Stimulated activated memory B cell treated with anti-CD40 and anti-IgM and Interleukin-4, amounts not matched to agents 10 μg/mL and 1 μg/mL and 100 μg/mL, for 72 hours (primary cell): ENCODE results near the gene IL1RAPL2.
"Not testable (repeated sequence)": the region's sequence is repeated elsewhere in the genome, so short reads cannot be mapped to it uniquely, and the experiment has no call there.

Experiments used
- ATAC-seq: fragments of 150-1000 bp; cut with Tn5 transposase; 2 replicates; pipeline ENCODE4 v1.10.0; 2021
- H3K27ac Mint-ChIP-seq: one replicate; pipeline ENCODE4 v1.8.0; 2022; ENCODE audit warnings: mild to moderate bottlenecking, mixed read lengths
- H3K27me3 Mint-ChIP-seq: one replicate; pipeline ENCODE4 v1.8.0; 2022; ENCODE audit warnings: mixed read lengths
- H3K36me3 Mint-ChIP-seq: one replicate; pipeline ENCODE4 v1.8.0; 2022; ENCODE audit warnings: mixed read lengths
- H3K4me1 Mint-ChIP-seq: one replicate; pipeline ENCODE4 v1.8.0; 2022; ENCODE audit warnings: mixed read lengths
- H3K4me3 Mint-ChIP-seq: one replicate; pipeline ENCODE4 v1.8.0; 2022; ENCODE audit warnings: mild to moderate bottlenecking, moderate library complexity, mixed read lengths
- H3K9me3 Mint-ChIP-seq: one replicate; pipeline ENCODE4 v1.8.0; 2022; ENCODE audit warnings: mixed read lengths

The IL1RAPL2 gene

DNA sequence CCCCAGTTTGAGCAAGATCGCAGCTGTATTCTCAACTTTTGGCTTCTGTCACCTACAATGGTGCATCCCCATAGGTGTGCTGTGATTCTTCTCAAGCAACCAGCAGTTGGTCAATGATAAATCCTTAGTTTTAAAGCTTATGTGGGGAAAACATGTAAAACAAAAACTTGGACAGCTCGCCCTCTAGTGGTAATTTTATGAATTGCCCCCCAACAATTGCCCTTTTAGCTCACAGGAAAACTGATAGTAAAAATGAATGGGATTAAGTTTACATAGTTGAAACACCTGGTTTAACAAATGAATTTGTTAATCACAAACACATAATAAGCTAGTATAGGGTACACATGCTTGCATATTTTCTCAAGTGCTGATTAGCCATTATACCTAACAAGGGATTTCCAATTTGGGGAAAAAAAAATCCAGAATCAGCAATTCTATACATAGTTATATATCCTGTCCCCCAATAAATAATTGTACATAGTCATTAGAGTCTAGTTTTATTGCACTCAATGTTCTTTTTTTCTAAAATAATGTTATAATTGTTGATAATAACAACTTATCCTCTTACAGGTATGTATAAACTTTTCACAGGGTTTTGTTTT lies 624.4 kb downstream of the IL1RAPL2 start:
- Mint-ChIP-seq H3K27ac (no peak overlapping the region), H3K4me1 (no peaks in the 10 kb centered on the region), H3K27me3 (no peaks in the 10 kb centered on the region), H3K9me3 (no peaks in the 10 kb centered on the region), H3K4me3 (no peak overlapping the region), H3K36me3 (no peaks in the 10 kb centered on the region)
- no peak for ATAC-seq

GRCh38 chrX:105191878-105192277 lies 625.9 kb downstream of the IL1RAPL2 start:
- Mint-ChIP-seq H3K36me3 (no peaks in the 10 kb centered on the region), H3K9me3 (no peaks in the 10 kb centered on the region), H3K27me3 (no peaks in the 10 kb centered on the region), H3K4me1 (no peaks in the 10 kb centered on the region), H3K4me3 (no peak overlapping the region), H3K27ac (no peak overlapping the region)
- ATAC-seq, result no peak

DNA sequence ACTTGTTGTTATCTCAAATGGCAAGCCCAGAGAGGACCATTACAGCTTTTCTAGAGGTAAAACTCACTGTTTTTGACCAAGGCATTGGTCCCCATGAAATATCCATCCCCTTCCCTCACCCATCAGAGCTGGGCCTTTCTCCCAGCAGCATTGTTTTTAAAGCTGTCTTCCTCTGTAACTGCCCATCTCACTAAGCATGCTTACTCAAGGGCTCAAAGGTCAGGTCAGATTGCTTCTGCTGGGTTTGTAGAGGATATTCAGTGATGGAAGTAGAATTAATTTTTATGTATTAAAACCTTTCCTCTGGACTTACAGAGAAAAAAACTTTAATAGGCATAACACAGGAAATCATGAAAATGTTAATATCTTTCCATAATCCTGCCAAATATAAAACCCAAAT lies 643.4 kb downstream of the IL1RAPL2 start:
- Mint-ChIP-seq H3K9me3 (no peaks in the 10 kb centered on the region), H3K4me3 (no peak overlapping the region), H3K4me1 (no peaks in the 10 kb centered on the region), H3K27me3 (no peaks in the 10 kb centered on the region), H3K27ac (no peak overlapping the region), H3K36me3 (no peaks in the 10 kb centered on the region)
- ATAC-seq, result no peak

DNA sequence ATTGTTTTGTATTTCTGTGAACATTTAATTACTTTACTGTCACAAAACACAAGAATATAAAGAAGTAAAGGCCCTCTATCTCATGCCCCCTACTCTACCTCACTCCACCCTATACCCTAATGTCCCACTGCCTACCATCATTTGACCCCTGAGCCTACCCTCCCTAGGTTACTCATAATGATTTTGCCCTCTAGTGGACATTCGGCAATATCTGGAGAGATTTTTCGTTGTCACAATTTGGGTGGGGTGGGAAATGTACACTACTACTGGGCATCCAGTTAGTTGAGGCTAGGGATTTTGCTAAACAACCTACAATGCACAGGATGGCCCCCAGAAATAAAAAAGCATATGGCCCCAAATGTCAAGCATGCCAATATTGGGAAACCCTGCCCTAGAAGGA lies 644.3 kb downstream of the IL1RAPL2 start:
- peaks cover 4% of the 10 kb centered on the region for H3K9me3 Mint-ChIP-seq
- no peaks in the 10 kb centered on the region for H3K4me1 Mint-ChIP-seq
- ATAC-seq, result no peak
- no peak overlapping the region for H3K4me3 Mint-ChIP-seq
- no peaks in the 10 kb centered on the region for H3K36me3 Mint-ChIP-seq
- no peak overlapping the region for H3K27ac Mint-ChIP-seq
- H3K27me3 Mint-ChIP-seq, result no peaks in the 10 kb centered on the region

DNA sequence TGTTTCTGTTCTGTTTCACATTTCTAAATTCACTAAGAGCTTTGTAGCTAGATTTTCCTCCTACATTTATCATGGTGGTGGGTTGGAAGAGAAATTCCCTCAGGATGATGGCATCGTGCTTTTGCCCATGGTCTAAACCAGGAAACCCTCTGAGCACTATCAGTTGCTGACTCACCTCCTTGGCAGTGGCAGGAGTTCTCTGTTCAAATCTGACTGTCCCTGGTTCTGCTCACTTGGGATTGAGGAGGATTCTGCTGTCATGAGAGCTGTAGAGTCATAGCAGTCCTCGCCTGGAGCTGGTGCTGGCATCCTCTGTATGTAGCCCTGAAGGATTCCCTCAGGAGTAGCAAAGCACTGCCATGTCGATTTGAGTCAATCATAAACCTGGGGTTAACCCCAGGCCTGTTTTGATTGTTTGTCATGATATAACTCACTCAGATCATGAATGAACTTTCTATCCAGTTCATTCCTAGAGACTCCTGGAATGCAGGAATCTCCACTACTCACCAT lies 645.1 kb downstream of the IL1RAPL2 start:
- Mint-ChIP-seq H3K27ac (no peak overlapping the region), H3K27me3 (no peaks in the 10 kb centered on the region), H3K36me3 (no peaks in the 10 kb centered on the region), H3K4me3 (no peak overlapping the region), H3K9me3 (peaks cover 5% of the 10 kb centered on the region), H3K4me1 (no peaks in the 10 kb centered on the region)
- ATAC-seq, result no peak

GRCh38 chrX:105219454-105220401 lies 653.7 kb downstream of the IL1RAPL2 start:
- H3K27ac Mint-ChIP-seq, result no peak overlapping the region

GRCh38 chrX:105220636-105221035 lies 654.6 kb downstream of the IL1RAPL2 start, which contains the start of gene TEX13A:
TSS of gene TEX13A (minus strand) at chrX:105220694. CDS start at chrX:105220397, 297 bp downstream.
- no peaks in the 10 kb centered on the region for H3K4me1 Mint-ChIP-seq
- no peak within 1 kb of the TSS for H3K4me3 Mint-ChIP-seq
- H3K27me3 Mint-ChIP-seq, result no peaks in the 10 kb centered on the region
- H3K9me3 Mint-ChIP-seq, result peaks cover 5% of the 10 kb centered on the region
- H3K27ac Mint-ChIP-seq, result no peak within 1 kb of the TSS
- ATAC-seq, result no peak
- no peaks in the 10 kb centered on the region for H3K36me3 Mint-ChIP-seq

More at GRCh38 chrX:105219454-105220401, 653.7 kb downstream of the IL1RAPL2 start:
- Mint-ChIP-seq H3K4me1 (no peaks in the 10 kb centered on the region), H3K36me3 (no peaks in the 10 kb centered on the region), H3K4me3 (no peak overlapping the region), H3K9me3 (peaks cover 9% of the 10 kb centered on the region), H3K27me3 (no peaks in the 10 kb centered on the region)
- ATAC-seq, result no peak

GRCh38 chrX:105221374-105221773 lies 655.4 kb downstream of the IL1RAPL2 start:
- Mint-ChIP-seq H3K4me1 (no peaks in the 10 kb centered on the region), H3K27ac (no peak overlapping the region), H3K4me3 (no peak overlapping the region), H3K36me3 (no peaks in the 10 kb centered on the region), H3K27me3 (no peaks in the 10 kb centered on the region), H3K9me3 (peaks cover 3% of the 10 kb centered on the region)
- ATAC-seq, result no peak

DNA sequence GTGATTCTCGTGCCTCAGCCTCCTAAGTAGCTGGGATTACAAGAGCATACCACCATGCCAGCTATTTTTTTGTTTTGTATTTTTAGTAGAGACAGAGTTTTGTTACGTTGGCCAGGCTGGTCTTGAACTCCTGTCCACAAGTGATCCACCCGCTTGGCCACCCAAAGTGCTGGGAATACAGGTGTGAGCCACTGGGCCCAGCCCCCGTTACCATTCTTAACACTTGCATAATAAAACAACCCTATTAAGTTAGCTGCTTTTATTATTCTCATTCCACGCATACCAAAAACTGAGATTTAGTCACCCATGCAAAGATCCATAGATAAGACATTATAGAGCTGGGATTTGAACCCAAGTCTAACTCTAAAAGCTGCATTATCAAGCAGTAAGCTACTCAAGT lies 660.5 kb downstream of the IL1RAPL2 start:
- H3K4me1 Mint-ChIP-seq, result no peaks in the 10 kb centered on the region
- H3K27ac Mint-ChIP-seq, result no peak overlapping the region

DNA sequence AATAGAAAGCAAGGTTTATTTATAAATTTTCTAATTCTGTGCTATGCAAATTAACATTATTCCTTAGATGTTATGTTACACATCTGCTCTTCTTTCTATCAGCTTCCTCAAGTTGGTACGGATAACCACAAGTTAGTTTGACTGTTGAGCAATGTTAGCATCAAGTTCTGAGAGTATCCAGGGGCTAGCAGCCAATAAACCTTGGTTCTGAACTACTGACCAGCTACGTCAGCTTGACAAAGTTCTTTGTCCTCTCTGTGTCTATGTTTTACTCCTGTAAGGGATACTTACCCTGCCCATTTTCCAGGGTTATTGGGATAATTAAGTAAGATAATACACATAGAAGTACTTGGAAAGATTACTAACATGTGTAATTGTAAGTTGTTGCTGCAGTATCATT lies 662.6 kb downstream of the IL1RAPL2 start:
- no peaks in the 10 kb centered on the region for H3K9me3 Mint-ChIP-seq
- no peak overlapping the region for H3K27ac Mint-ChIP-seq
- no peak for ATAC-seq
- no peaks in the 10 kb centered on the region for H3K4me1 Mint-ChIP-seq
- no peaks in the 10 kb centered on the region for H3K27me3 Mint-ChIP-seq
- no peaks in the 10 kb centered on the region for H3K36me3 Mint-ChIP-seq
- H3K4me3 Mint-ChIP-seq, result no peak overlapping the region

More for the DNA sequence above, 660.5 kb downstream of the IL1RAPL2 start:
- no peaks in the 10 kb centered on the region for H3K36me3 Mint-ChIP-seq
- no peak for ATAC-seq
- H3K4me3 Mint-ChIP-seq, result no peak overlapping the region
- H3K27me3 Mint-ChIP-seq, result no peaks in the 10 kb centered on the region
- H3K9me3 Mint-ChIP-seq, result peaks cover 3% of the 10 kb centered on the region

DNA sequence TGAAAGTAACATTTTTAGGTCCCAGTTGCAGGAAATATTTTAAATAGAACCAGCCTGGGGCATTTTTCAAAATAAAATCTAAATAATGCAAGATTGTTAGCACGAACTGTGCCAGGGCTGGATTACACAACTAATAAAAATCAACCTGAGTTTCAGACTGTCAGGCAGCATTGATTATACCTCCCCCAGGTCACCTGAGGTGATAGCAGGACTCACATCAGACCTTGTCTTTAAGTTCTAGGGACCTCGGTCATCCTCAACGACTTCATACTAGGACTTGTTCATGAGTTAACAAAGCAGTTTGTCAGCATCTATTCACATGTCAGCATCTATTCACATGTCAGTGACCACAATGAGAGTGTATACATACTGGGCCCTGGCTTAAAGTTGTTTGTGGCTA lies 663.1 kb downstream of the IL1RAPL2 start:
- no peaks in the 10 kb centered on the region for H3K4me1 Mint-ChIP-seq
- H3K9me3 Mint-ChIP-seq, result no peaks in the 10 kb centered on the region
- H3K36me3 Mint-ChIP-seq, result no peaks in the 10 kb centered on the region
- no peaks in the 10 kb centered on the region for H3K27me3 Mint-ChIP-seq
- H3K27ac Mint-ChIP-seq, result no peak overlapping the region
- H3K4me3 Mint-ChIP-seq, result no peak overlapping the region
- no peak for ATAC-seq

- not testable (repeated sequence) for H3K4me1 Mint-ChIP-seq, H3K9me3 Mint-ChIP-seq, H3K36me3 Mint-ChIP-seq, H3K27me3 Mint-ChIP-seq, H3K4me3 Mint-ChIP-seq, ATAC-seq, H3K27ac Mint-ChIP-seq
Measured at GRCh38 chrX:105237407-105237806, 671.4 kb downstream of the IL1RAPL2 start.

DNA sequence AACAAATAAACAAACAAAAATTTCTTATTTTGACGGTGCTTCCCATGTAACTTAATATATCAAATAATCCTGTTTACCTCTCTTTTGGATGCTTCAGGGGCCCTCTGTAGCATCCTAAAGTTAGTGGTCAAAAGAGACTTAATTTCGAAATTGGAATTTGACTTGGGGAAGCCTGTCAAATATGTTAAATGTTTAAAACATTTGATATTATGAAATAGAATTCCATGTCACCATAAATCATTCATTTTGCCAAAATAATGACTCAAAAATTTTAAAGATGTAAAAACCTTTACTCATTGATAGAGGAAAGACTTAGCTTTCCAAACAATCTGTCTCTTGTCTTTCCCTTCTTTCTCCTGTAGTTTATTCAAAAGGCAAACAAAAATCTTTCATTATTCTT lies 675.1 kb downstream of the IL1RAPL2 start:
- Mint-ChIP-seq H3K4me1 (no peaks in the 10 kb centered on the region), H3K4me3 (no peak overlapping the region), H3K27ac (no peak overlapping the region), H3K36me3 (no peaks in the 10 kb centered on the region), H3K9me3 (no peaks in the 10 kb centered on the region), H3K27me3 (no peaks in the 10 kb centered on the region)
- no peak for ATAC-seq

DNA sequence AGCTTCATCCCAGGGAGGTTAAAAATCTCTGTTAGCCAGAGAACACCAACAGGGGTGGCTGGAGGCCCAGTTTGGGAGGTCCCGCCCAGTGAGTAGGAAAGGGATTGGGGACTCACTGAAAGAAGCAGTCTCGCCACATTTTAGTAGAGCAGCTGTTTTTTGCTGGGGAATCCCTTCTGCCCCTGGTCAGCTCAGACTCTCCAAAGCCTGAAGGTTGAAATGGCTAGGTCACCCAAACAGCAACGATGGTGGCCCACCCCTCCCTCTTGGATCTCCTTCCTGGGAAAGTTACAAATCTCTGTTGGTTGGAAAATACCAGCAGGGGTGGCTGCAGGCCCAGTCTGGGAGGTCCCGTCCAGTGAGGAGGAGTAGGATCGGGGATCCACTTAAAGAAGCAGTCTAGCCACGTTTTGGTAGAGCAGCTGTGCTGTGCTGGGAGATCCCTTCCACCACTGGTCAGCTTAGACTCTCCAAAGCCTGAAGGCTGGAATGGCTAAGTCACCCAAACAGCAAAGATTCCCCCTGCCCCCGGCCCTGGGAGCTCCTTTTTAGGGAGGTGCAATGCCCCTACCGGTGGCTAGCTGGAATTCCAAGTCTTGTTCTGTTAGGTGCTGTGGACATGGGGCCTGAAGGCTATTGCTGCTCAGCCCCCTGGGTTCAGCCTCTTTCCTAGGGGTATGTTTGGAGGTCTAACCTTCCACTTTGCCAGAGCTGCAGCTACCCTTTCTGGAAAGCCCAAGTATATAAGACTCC lies 694.5 kb downstream of the IL1RAPL2 start:
- H3K4me1 Mint-ChIP-seq, result no peaks in the 10 kb centered on the region
- H3K27ac Mint-ChIP-seq, result no peak overlapping the region
- no peak for ATAC-seq
- no peaks in the 10 kb centered on the region for H3K27me3 Mint-ChIP-seq
- H3K36me3 Mint-ChIP-seq, result no peaks in the 10 kb centered on the region
- no peaks in the 10 kb centered on the region for H3K9me3 Mint-ChIP-seq
- H3K4me3 Mint-ChIP-seq, result no peak overlapping the region

DNA sequence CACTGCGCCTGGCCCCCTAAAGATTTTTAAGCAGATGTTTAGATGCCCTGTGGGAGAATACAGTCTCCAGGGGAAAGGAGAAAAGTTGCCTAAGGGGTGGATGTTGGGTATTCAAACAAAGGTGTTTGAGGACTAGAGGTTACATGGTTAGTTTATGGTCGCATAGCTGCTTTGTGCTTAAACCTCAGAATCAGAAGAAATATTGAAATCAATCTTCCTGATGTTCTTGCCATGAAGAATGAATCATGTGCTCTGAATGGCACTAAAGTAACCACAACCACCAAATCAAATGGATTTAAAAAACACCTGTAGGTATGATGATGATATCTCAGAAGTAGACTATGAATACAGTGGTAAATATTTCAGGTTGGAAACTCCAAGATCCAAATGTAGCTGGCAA lies 697.2 kb downstream of the IL1RAPL2 start:
- H3K27ac Mint-ChIP-seq, result no peak overlapping the region
- no peaks in the 10 kb centered on the region for H3K27me3 Mint-ChIP-seq
- no peaks in the 10 kb centered on the region for H3K9me3 Mint-ChIP-seq
- no peaks in the 10 kb centered on the region for H3K4me1 Mint-ChIP-seq
- ATAC-seq, result no peak
- no peak overlapping the region for H3K4me3 Mint-ChIP-seq
- no peaks in the 10 kb centered on the region for H3K36me3 Mint-ChIP-seq
